ENCODE results near the gene SPN.

DNA sequence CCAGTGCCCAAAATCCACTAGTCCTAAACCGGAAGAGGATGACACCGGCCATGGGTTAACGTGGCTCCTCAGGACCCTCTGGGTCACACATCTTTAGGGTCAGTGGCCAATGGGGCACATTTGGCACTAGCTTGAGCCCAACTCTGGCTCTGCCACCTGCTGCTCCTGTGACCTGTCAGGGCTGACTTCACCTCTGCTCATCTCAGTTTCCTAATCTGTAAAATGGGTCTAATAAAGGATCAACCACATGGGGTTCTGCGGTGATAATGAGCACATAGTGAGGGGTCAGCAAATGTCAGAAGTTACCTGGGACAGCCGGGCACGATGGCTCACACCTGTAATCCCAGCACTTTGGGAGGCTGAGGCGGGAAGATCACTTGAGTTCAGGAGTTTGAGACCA lies 34.3 kb downstream of the SPN start:
- TF ChIP-seq, protein P1, sequence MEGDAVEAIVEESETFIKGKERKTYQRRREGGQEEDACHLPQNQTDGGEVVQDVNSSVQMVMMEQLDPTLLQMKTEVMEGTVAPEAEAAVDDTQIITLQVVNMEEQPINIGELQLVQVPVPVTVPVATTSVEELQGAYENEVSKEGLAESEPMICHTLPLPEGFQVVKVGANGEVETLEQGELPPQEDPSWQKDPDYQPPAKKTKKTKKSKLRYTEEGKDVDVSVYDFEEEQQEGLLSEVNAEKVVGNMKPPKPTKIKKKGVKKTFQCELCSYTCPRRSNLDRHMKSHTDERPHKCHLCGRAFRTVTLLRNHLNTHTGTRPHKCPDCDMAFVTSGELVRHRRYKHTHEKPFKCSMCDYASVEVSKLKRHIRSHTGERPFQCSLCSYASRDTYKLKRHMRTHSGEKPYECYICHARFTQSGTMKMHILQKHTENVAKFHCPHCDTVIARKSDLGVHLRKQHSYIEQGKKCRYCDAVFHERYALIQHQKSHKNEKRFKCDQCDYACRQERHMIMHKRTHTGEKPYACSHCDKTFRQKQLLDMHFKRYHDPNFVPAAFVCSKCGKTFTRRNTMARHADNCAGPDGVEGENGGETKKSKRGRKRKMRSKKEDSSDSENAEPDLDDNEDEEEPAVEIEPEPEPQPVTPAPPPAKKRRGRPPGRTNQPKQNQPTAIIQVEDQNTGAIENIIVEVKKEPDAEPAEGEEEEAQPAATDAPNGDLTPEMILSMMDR (IDR thresholded peaks at IDR 0.05) = no peak
- TF ChIP-seq POLR2A (IDR thresholded peaks at IDR 0.05) = no peak
